Kidney tubule cell (primary cell): ENCODE measurements around the gene TMTC1.

Experiments used
- DNase-seq: peaks from one replicate; pipeline ENCODE4 v3.0.0-alpha.2; 2018; ENCODE audit warnings: low spot score

TMTC1 gene

GRCh38 chr12:29709496-29710040 lies 74.2 kb downstream of the TMTC1 start:
- no peak for DNase-seq

- DNase-seq = no peak
Observed at GRCh38 chr12:29709054-29709453, 74.7 kb downstream of the TMTC1 start.

GRCh38 chr12:29707846-29708245 lies 75.9 kb downstream of the TMTC1 start:
- DNase-seq = no peak

- DNase-seq = no peak
Observed at GRCh38 chr12:29706311-29706710, 77.4 kb downstream of the TMTC1 start.

GRCh38 chr12:29703528-29703927 lies 80.2 kb downstream of the TMTC1 start:
- DNase-seq = no peak

- DNase-seq = no peak
Observed at GRCh38 chr12:29702972-29703371, 80.8 kb downstream of the TMTC1 start.

GRCh38 chr12:29702222-29702621 lies 81.5 kb downstream of the TMTC1 start:
- DNase-seq = no peak

GRCh38 chr12:29700761-29701481 lies 82.8 kb downstream of the TMTC1 start:
- DNase-seq = no peak

- no peak for DNase-seq
Observed at GRCh38 chr12:29698756-29699155, 85.0 kb downstream of the TMTC1 start.

GRCh38 chr12:29695800-29696199 lies 87.9 kb downstream of the TMTC1 start:
- no peak for DNase-seq

GRCh38 chr12:29695026-29695425 lies 88.7 kb downstream of the TMTC1 start:
- DNase-seq = no peak

GRCh38 chr12:29694002-29694401 lies 89.7 kb downstream of the TMTC1 start:
- DNase-seq = no peak

GRCh38 chr12:29692237-29692636 lies 91.5 kb downstream of the TMTC1 start:
- DNase-seq = no peak

- DNase-seq = no peak
Observed at GRCh38 chr12:29691161-29691854, 92.4 kb downstream of the TMTC1 start.

- DNase-seq = no peak
Observed at GRCh38 chr12:29690728-29691127, 93.0 kb downstream of the TMTC1 start.

GRCh38 chr12:29688914-29689313 lies 94.8 kb downstream of the TMTC1 start:
- no peak for DNase-seq

- DNase-seq = no peak
Observed at GRCh38 chr12:29682088-29682487, 101.7 kb downstream of the TMTC1 start.

- DNase-seq = no peak
Observed at GRCh38 chr12:29681370-29681769, 102.4 kb downstream of the TMTC1 start.

- no peak for DNase-seq
Observed at GRCh38 chr12:29676676-29677075, 107.1 kb downstream of the TMTC1 start.

- DNase-seq = no peak
Observed at GRCh38 chr12:29674463-29674862, 109.3 kb downstream of the TMTC1 start.

GRCh38 chr12:29673346-29673745 lies 110.4 kb downstream of the TMTC1 start:
- no peak for DNase-seq

GRCh38 chr12:29672580-29672979 lies 111.2 kb downstream of the TMTC1 start:
- DNase-seq = no peak

- no peak for DNase-seq
Observed at GRCh38 chr12:29671742-29672141, 112.0 kb downstream of the TMTC1 start.
